GM19372 (cell line): ENCODE results near the gene DCAF15.
"Not testable (repeated sequence)": the region's sequence is repeated elsewhere in the genome, so short reads cannot be mapped to it uniquely, and the experiment has no call there.

Experiments used
- ATAC-seq: cut with Tn5 transposase; IDR thresholded peaks from one replicate; pipeline ENCODE4 v1.9.1; 2021; ENCODE audit warnings: mild to moderate bottlenecking, low read depth, moderate library complexity; ENCODE audit not compliant: unreplicated experiment

Gene DCAF15

GRCh38 chr19:13972368-13973155, 20.3 kb downstream of the DCAF15 start:
- ATAC-seq = no peak

- ATAC-seq = not testable (repeated sequence)
Observed at GRCh38 chr19:13973479-13973878, 21.2 kb downstream of the DCAF15 start.

GRCh38 chr19:13974073-13974472, 21.8 kb downstream of the DCAF15 start:
- ATAC-seq = no peak

GRCh38 chr19:13975870-13976269, 23.6 kb downstream of the DCAF15 start:
- ATAC-seq = no peak

- ATAC-seq = no peak
Observed at GRCh38 chr19:13976446-13976845, 24.1 kb downstream of the DCAF15 start.

- ATAC-seq = no peak
Observed at GRCh38 chr19:13977803-13978202, 25.5 kb downstream of the DCAF15 start.

GRCh38 chr19:13978351-13979243, 26.3 kb downstream of the DCAF15 start:
- no peak for ATAC-seq

- no peak for ATAC-seq
Observed at GRCh38 chr19:13979244-13979615, 26.9 kb downstream of the DCAF15 start.

GRCh38 chr19:13979686-13980085, 27.4 kb downstream of the DCAF15 start:
- ATAC-seq = no peak

- no peak for ATAC-seq
Observed at GRCh38 chr19:13980340-13980739, 28.0 kb downstream of the DCAF15 start.

- ATAC-seq = no peak
Observed at GRCh38 chr19:13981021-13981420, 28.7 kb downstream of the DCAF15 start.

GRCh38 chr19:13981467-13981866, 29.2 kb downstream of the DCAF15 start:
- no peak for ATAC-seq

GRCh38 chr19:13981988-13982501, 29.7 kb downstream of the DCAF15 start:
- no peak for ATAC-seq

GRCh38 chr19:13982773-13983172, 30.5 kb downstream of the DCAF15 start:
- no peak for ATAC-seq

- no peak for ATAC-seq
Observed at GRCh38 chr19:13983213-13983889, 31.0 kb downstream of the DCAF15 start.

- no peak for ATAC-seq
Observed at GRCh38 chr19:13984186-13984585, 31.9 kb downstream of the DCAF15 start.

- ATAC-seq = no peak
Observed at GRCh38 chr19:13984875-13985741, 32.8 kb downstream of the DCAF15 start.

GRCh38 chr19:13985771-13986347, 33.5 kb downstream of the DCAF15 start:
- ATAC-seq = no peak

- ATAC-seq = peak; percentile 76
Observed at GRCh38 chr19:13986348-13986904, 34.1 kb downstream of the DCAF15 start.
